Measurements from ENCODE around the gene TACO1. TPM values are rescaled to one million over a fixed set of nuclear protein-coding genes. Genes with fewer than 3 reads are reported as not detected.

TACO1 gene
- total RNA-seq, 2 donors from 2014 or later, result 12.5 to 27.8 TPM

- Mint-ChIP-seq H3K27ac (peak within 1 kb of the TSS; percentile 94), H3K4me1 (peaks cover 25% of the 10 kb centered on the region), H3K27me3 (no peaks in the 10 kb centered on the region)
Measured at GRCh38 chr17:63621684-63622573, 21.2 kb downstream of the TACO1 start, which contains the start of gene MAP3K3. TSS of gene MAP3K3 (plus strand) at chr17:63622417. CDS start at chr17:63622760, 343 bp downstream.

GRCh38 chr17:63622574-63623390, 22.1 kb downstream of the TACO1 start:
- H3K27ac Mint-ChIP-seq, result peak overlapping the region; percentile 94
- H3K27me3 Mint-ChIP-seq, result no peaks in the 10 kb centered on the region
- ATAC-seq (replicated peaks), result peak; percentile 46
- no peaks in the 10 kb centered on the region for H3K9me3 Mint-ChIP-seq
- peaks cover 29% of the 10 kb centered on the region for H3K4me1 Mint-ChIP-seq
- peaks cover 7% of the 10 kb centered on the region for H3K36me3 Mint-ChIP-seq (ENCODE audit: low read depth)
- H3K4me3 Mint-ChIP-seq, result peak overlapping the region; percentile 96

More at GRCh38 chr17:63621684-63622573, 21.2 kb downstream of the TACO1 start, which contains the start of gene MAP3K3:
- H3K9me3 Mint-ChIP-seq, result no peaks in the 10 kb centered on the region
- peaks cover 7% of the 10 kb centered on the region for H3K36me3 Mint-ChIP-seq (ENCODE audit: low read depth)
- ATAC-seq (replicated peaks), result peak; percentile 91
- H3K4me3 Mint-ChIP-seq, result peak within 1 kb of the TSS; percentile 96

GRCh38 chr17:63623786-63624530, 23.3 kb downstream of the TACO1 start:
- H3K4me3 Mint-ChIP-seq, result peak overlapping the region; percentile 96
- H3K4me1 Mint-ChIP-seq, result peaks cover 20% of the 10 kb centered on the region
- H3K27me3 Mint-ChIP-seq, result no peaks in the 10 kb centered on the region
- peaks cover 7% of the 10 kb centered on the region for H3K36me3 Mint-ChIP-seq (ENCODE audit: low read depth)
- no peak for ATAC-seq (replicated peaks)
- peak overlapping the region; percentile 94 for H3K27ac Mint-ChIP-seq
- H3K9me3 Mint-ChIP-seq, result no peaks in the 10 kb centered on the region

- Mint-ChIP-seq H3K4me1 (peaks cover 20% of the 10 kb centered on the region), H3K4me3 (peak overlapping the region; percentile 96), H3K27me3 (no peaks in the 10 kb centered on the region), H3K27ac (no peak overlapping the region), H3K9me3 (no peaks in the 10 kb centered on the region), H3K36me3 (ENCODE audit: low read depth) (peaks cover 7% of the 10 kb centered on the region)
- no peak for ATAC-seq (replicated peaks)
Measured at GRCh38 chr17:63624531-63624880, 23.8 kb downstream of the TACO1 start.

GRCh38 chr17:63626551-63627180, 26.0 kb downstream of the TACO1 start:
- Mint-ChIP-seq H3K27ac (peak overlapping the region; percentile 49), H3K4me3 (peak overlapping the region; percentile 28), H3K27me3 (no peaks in the 10 kb centered on the region), H3K4me1 (peaks cover 20% of the 10 kb centered on the region), H3K36me3 (ENCODE audit: low read depth) (peaks cover 7% of the 10 kb centered on the region), H3K9me3 (no peaks in the 10 kb centered on the region)
- no peak for ATAC-seq (replicated peaks)

GRCh38 chr17:63629627-63630026, 28.9 kb downstream of the TACO1 start:
- Mint-ChIP-seq H3K36me3 (ENCODE audit: low read depth) (peaks cover 24% of the 10 kb centered on the region), H3K4me3 (no peak overlapping the region), H3K27ac (no peak overlapping the region)

GRCh38 chr17:63631062-63631461, 30.4 kb downstream of the TACO1 start:
- Mint-ChIP-seq H3K27ac (peak overlapping the region; percentile 7), H3K4me3 (no peak overlapping the region), H3K4me1 (peaks cover 13% of the 10 kb centered on the region), H3K9me3 (no peaks in the 10 kb centered on the region), H3K36me3 (ENCODE audit: low read depth) (peaks cover 38% of the 10 kb centered on the region), H3K27me3 (no peaks in the 10 kb centered on the region)
- ATAC-seq (replicated peaks), result no peak

More at GRCh38 chr17:63629627-63630026, 28.9 kb downstream of the TACO1 start:
- ATAC-seq (replicated peaks), result no peak
- no peaks in the 10 kb centered on the region for H3K9me3 Mint-ChIP-seq
- no peaks in the 10 kb centered on the region for H3K27me3 Mint-ChIP-seq
- H3K4me1 Mint-ChIP-seq, result peaks cover 17% of the 10 kb centered on the region

GRCh38 chr17:63631626-63632025, 30.9 kb downstream of the TACO1 start:
- Mint-ChIP-seq H3K4me1 (peaks cover 7% of the 10 kb centered on the region), H3K36me3 (ENCODE audit: low read depth) (peaks cover 44% of the 10 kb centered on the region), H3K9me3 (no peaks in the 10 kb centered on the region), H3K4me3 (no peak overlapping the region), H3K27me3 (no peaks in the 10 kb centered on the region), H3K27ac (peak overlapping the region; percentile 7)
- ATAC-seq (replicated peaks), result no peak

- Mint-ChIP-seq H3K27me3 (no peaks in the 10 kb centered on the region), H3K4me3 (no peak overlapping the region), H3K27ac (peak overlapping the region; percentile 47), H3K4me1 (no peaks in the 10 kb centered on the region), H3K9me3 (no peaks in the 10 kb centered on the region), H3K36me3 (ENCODE audit: low read depth) (peaks cover 56% of the 10 kb centered on the region)
- ATAC-seq (replicated peaks), result no peak
Measured at GRCh38 chr17:63633742-63634141, 33.0 kb downstream of the TACO1 start.

GRCh38 chr17:63634163-63634562, 33.5 kb downstream of the TACO1 start:
- H3K27me3 Mint-ChIP-seq, result no peaks in the 10 kb centered on the region
- H3K4me3 Mint-ChIP-seq, result no peak overlapping the region
- no peaks in the 10 kb centered on the region for H3K9me3 Mint-ChIP-seq
- H3K36me3 Mint-ChIP-seq (ENCODE audit: low read depth), result peaks cover 60% of the 10 kb centered on the region
- no peak for ATAC-seq (replicated peaks)
- H3K27ac Mint-ChIP-seq, result peak overlapping the region; percentile 47
- H3K4me1 Mint-ChIP-seq, result peaks cover 4% of the 10 kb centered on the region

GRCh38 chr17:63634816-63635215, 34.1 kb downstream of the TACO1 start:
- Mint-ChIP-seq H3K4me1 (peaks cover 6% of the 10 kb centered on the region), H3K27me3 (no peaks in the 10 kb centered on the region), H3K36me3 (ENCODE audit: low read depth) (peaks cover 64% of the 10 kb centered on the region), H3K27ac (no peak overlapping the region), H3K9me3 (no peaks in the 10 kb centered on the region), H3K4me3 (no peak overlapping the region)
- ATAC-seq (replicated peaks), result no peak

GRCh38 chr17:63635290-63635689, 34.6 kb downstream of the TACO1 start:
- Mint-ChIP-seq H3K27me3 (no peaks in the 10 kb centered on the region), H3K36me3 (ENCODE audit: low read depth) (peaks cover 64% of the 10 kb centered on the region), H3K27ac (no peak overlapping the region), H3K4me1 (peaks cover 6% of the 10 kb centered on the region), H3K4me3 (no peak overlapping the region), H3K9me3 (no peaks in the 10 kb centered on the region)
- ATAC-seq (replicated peaks), result no peak

GRCh38 chr17:63635787-63636186, 35.1 kb downstream of the TACO1 start:
- no peaks in the 10 kb centered on the region for H3K9me3 Mint-ChIP-seq
- H3K27me3 Mint-ChIP-seq, result no peaks in the 10 kb centered on the region
- peaks cover 64% of the 10 kb centered on the region for H3K36me3 Mint-ChIP-seq (ENCODE audit: low read depth)
- H3K4me3 Mint-ChIP-seq, result no peak overlapping the region
- ATAC-seq (replicated peaks), result no peak
- no peak overlapping the region for H3K27ac Mint-ChIP-seq
- peaks cover 6% of the 10 kb centered on the region for H3K4me1 Mint-ChIP-seq

GRCh38 chr17:63639125-63639524, 38.4 kb downstream of the TACO1 start:
- Mint-ChIP-seq H3K9me3 (no peaks in the 10 kb centered on the region), H3K36me3 (ENCODE audit: low read depth) (peaks cover 45% of the 10 kb centered on the region), H3K4me1 (peaks cover 6% of the 10 kb centered on the region), H3K4me3 (no peak overlapping the region), H3K27ac (peak overlapping the region; percentile 61), H3K27me3 (no peaks in the 10 kb centered on the region)
- ATAC-seq (replicated peaks), result peak; percentile 26

Measured in activated T-helper 17 cell treated with anti-CD3 and anti-CD28 coated beads, Interleukin-2, amount 50 U/mL, for 72 hours (primary cell).